CD14-positive monocyte (primary cell): Measurements from ENCODE around the gene PI4KB. TPM values are rescaled to one million over a fixed set of nuclear protein-coding genes. Genes with fewer than 3 reads are reported as not detected.

Experiments
- DNase-seq, 3 donors: peaks; one replicate each; pipeline ENCODE4 v3.0.0-alpha.2; 2011 to 2022
- H2AFZ ChIP-seq: 2 replicates; pipeline ENCODE4 v1.6.0; 2012; ENCODE audit warnings: mild to moderate bottlenecking, low read depth, low read length, inconsistent platforms; ENCODE audit not compliant: insufficient read depth, poor library complexity, severe bottlenecking
- H3K27ac ChIP-seq, 2 donors: 1 replicate in 1 of 2; 2 replicates in 1 of 2; pipeline ENCODE4 v1.5.1; 2012 to 2013; ENCODE audit warnings: low read length in 2 of 2, control low read depth in 1 of 2, inconsistent platforms in 1 of 2, low read depth in 1 of 2, mild to moderate bottlenecking in 1 of 2
- H3K27me3 ChIP-seq, 2 donors: one replicate each; pipeline versions ENCODE4 v1.6.0 to v1.6.1; 2011 to 2013; ENCODE audit warnings: low read length in 2 of 2; ENCODE audit not compliant: control insufficient read depth in 2 of 2, insufficient read depth in 2 of 2
- H3K36me3 ChIP-seq, 2 donors: replicated peaks in 1 of 2; 1 replicate in 1 of 2; 2 replicates in 1 of 2; pipeline versions ENCODE4 v1.5.1 to v1.6.1; 2012 to 2013; ENCODE audit warnings: low read length in 2 of 2, control low read depth in 1 of 2, inconsistent platforms in 1 of 2, mild to moderate bottlenecking in 1 of 2; ENCODE audit not compliant: insufficient read depth in 2 of 2, control insufficient read depth in 1 of 2
- H3K4me1 ChIP-seq, 2 donors: 1 replicate in 1 of 2; 2 replicates in 1 of 2; pipeline versions ENCODE4 v1.5.1 to v1.6.1; 2012 to 2013; ENCODE audit warnings: low read length in 2 of 2, control low read depth in 1 of 2, inconsistent platforms in 1 of 2, mild to moderate bottlenecking in 1 of 2, moderate library complexity in 1 of 2; ENCODE audit not compliant: insufficient read depth in 2 of 2, control insufficient read depth in 1 of 2
- H3K4me2 ChIP-seq: replicated peaks from 2 replicates; pipeline ENCODE3; 2012; ENCODE audit warnings: low read length, moderate library complexity, mild to moderate bottlenecking; ENCODE audit not compliant: poor library complexity, severe bottlenecking; ENCODE audit errors: extremely low read depth
- H3K4me3 ChIP-seq, 3 experiments: fragments of 200-600 bp in 1 of 3; sonication (generic) in 1 of 3; replicated peaks in 1 of 3; 1 replicate in 2 of 3; 2 replicates in 1 of 3; pipeline ENCODE4 v1.5.1; 2011 to 2013; ENCODE audit warnings: low read length in 3 of 3, mild to moderate bottlenecking in 3 of 3, control low read depth in 2 of 3, low read depth in 2 of 3, inconsistent platforms in 1 of 3, moderate library complexity in 1 of 3
- H3K79me2 ChIP-seq: 2 replicates; pipeline ENCODE4 v1.6.0; 2012; ENCODE audit warnings: mild to moderate bottlenecking, control low read depth, inconsistent platforms, low read length, moderate library complexity; ENCODE audit not compliant: insufficient read depth
- H3K9ac ChIP-seq: 2 replicates; pipeline ENCODE4 v1.6.0; 2017; ENCODE audit warnings: low read length, mild to moderate bottlenecking; ENCODE audit not compliant: insufficient read depth, poor library complexity, severe bottlenecking
- H3K9me3 ChIP-seq, 2 donors: replicated peaks in 1 of 2; 1 replicate in 1 of 2; 2 replicates in 1 of 2; pipeline versions ENCODE4 v1.5.1 to v1.6.1; 2012 to 2013; ENCODE audit warnings: low read length in 2 of 2, control low read depth in 1 of 2; ENCODE audit not compliant: control insufficient read depth in 1 of 2, insufficient read depth in 1 of 2
- H4K20me1 ChIP-seq: 2 replicates; pipeline ENCODE4 v1.6.0; 2012; ENCODE audit warnings: mild to moderate bottlenecking, low read length, control low read depth, moderate library complexity; ENCODE audit not compliant: insufficient read depth
- H3K27ac Mint-ChIP-seq, 7 donors: one replicate each; pipeline ENCODE4 v1.8.0; 2020; ENCODE audit warnings: mild to moderate bottlenecking in 7 of 7, mixed read lengths in 7 of 7, moderate library complexity in 6 of 7, inconsistent platforms in 2 of 7
- H3K27me3 Mint-ChIP-seq, 3 donors: one replicate each; pipeline ENCODE4 v1.8.0; 2021 to 2022; ENCODE audit warnings: low read depth in 3 of 3, mild to moderate bottlenecking in 3 of 3, mixed read lengths in 3 of 3, moderate library complexity in 3 of 3, inconsistent platforms in 1 of 3
- H3K36me3 Mint-ChIP-seq, 2 donors: one replicate each; pipeline ENCODE4 v1.8.0; 2020; ENCODE audit warnings: mixed read lengths in 2 of 2, inconsistent platforms in 1 of 2, mild to moderate bottlenecking in 1 of 2
- H3K4me1 Mint-ChIP-seq: one replicate; pipeline ENCODE4 v1.8.0; 2020; ENCODE audit warnings: mild to moderate bottlenecking, mixed read lengths
- H3K4me3 Mint-ChIP-seq, 2 donors: one replicate each; pipeline ENCODE4 v1.8.0; 2020; ENCODE audit warnings: mild to moderate bottlenecking in 2 of 2, mixed read lengths in 2 of 2, moderate library complexity in 1 of 2
- H3K9me3 Mint-ChIP-seq, 7 donors: one replicate each; pipeline ENCODE4 v1.8.0; 2020 to 2022; ENCODE audit warnings: mixed read lengths in 7 of 7, mild to moderate bottlenecking in 6 of 7, moderate library complexity in 6 of 7, inconsistent platforms in 2 of 7
- CTCF ChIP-seq: fragments of 200-600 bp; IDR thresholded peaks from one replicate; pipeline ENCODE4 v1.8.0; 2022; ENCODE audit warnings: antibody characterized with exemption, mild to moderate bottlenecking
- WGBS: methylation state at CpG from one replicate; pipeline ENCODE4 v1.1.5; 2013; ENCODE audit warnings: missing lambda C conversion rate; ENCODE audit not compliant: insufficient coverage; 5-methylcytosine and 5-hydroxymethylcytosine counted together
- intact Hi-C, 2 donors: fragments of 100-400 bp; cut with micrococcal nuclease; formaldehyde crosslinking; loops; one replicate each; pipeline versions ENCODE4 v1.15.0 to v1.15.1; 2023
- polyA plus RNA-seq, 3 donors: library from polyadenylated mRNA; depleted of rRNA in 1 of 3; unstranded in 2 of 3; stranded (reverse) in 1 of 3; fragments of 300-500 nt in 2 of 3; fragments of >200 nt in 1 of 3; fragmentation: Illumina TruSeq in 2 of 3; gene quantifications; 1 replicate in 2 of 3; 2 replicates in 1 of 3; pipeline ENCODE4 v1.2.3, GENCODE V29; 2012 to 2021

PI4KB gene
- polyA plus RNA-seq, 3 donors = 37.8 to 148 (median 50.3) TPM

DNA sequence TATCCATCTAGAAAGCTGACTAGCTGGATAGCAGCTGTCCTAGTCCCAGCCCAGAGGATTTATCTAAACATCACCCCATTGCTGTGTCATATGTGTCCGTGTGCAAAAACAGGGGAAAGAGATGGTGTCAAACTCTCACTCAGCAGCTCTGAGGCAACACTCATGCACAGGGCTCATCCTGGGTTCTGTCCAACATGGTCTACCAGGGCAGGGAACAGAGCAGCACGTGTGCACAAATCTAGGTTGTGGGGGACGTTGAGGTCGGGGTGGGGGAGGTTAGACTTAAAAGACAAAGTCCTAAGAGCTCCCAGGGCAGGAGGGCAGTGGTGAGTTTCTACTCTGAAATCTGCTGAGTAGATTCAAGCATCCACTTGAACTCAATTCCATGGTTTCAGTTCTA is 16.2 kb downstream of the PI4KB start:
- TF ChIP-seq CTCF = no peak
- Mint-ChIP-seq H3K27ac (peak overlapping the region; percentile 88 to 99 (median 97)), H3K9me3 (peaks cover 0 to 5% (median 0%) of the 10 kb centered on the region in 7 donors), H3K36me3 (peaks cover 90 to 96% of the 10 kb centered on the region in 2 donors), H3K4me1 (peaks cover 24% of the 10 kb centered on the region), H3K27me3 (peaks cover 0 to 2% (median 0%) of the 10 kb centered on the region in 3 donors), H3K4me3 (peak overlapping the region in 1 of 2 donors; percentile 31)
- Histone ChIP-seq H3K36me3 (peaks cover 97 to 98% of the 10 kb centered on the region in 2 donors), H3K4me3 (no peak overlapping the region), H3K9ac (peak overlapping the region; percentile 58), H4K20me1 (peaks cover 78% of the 10 kb centered on the region), H3K79me2 (peaks cover 66% of the 10 kb centered on the region), H3K27me3 (no peaks in the 10 kb centered on the region), H2AFZ (no peak overlapping the region), H3K4me2 (no peak overlapping the region), H3K27ac (peak overlapping the region; percentile 50 to 93), H3K9me3 (no peaks in the 10 kb centered on the region), H3K4me1 (peaks cover 18% of the 10 kb centered on the region in 2 donors)
- peak in 1 of 3 donors; percentile 13 for DNase-seq
- WGBS = 100% methylated on average over 1 of the region's 4 CpGs
- intact Hi-C loops = loop anchor here in 1 of 2 donors (2.0 kb wide), 1 partner anchor 16 kb away; the partner anchor contains the start of gene PI4KB

GRCh38 chr1:151309811-151310323 is 17.3 kb downstream of the PI4KB start:
- Histone ChIP-seq H3K4me2 (no peak overlapping the region), H3K4me1 (peaks cover 18% of the 10 kb centered on the region in 2 donors)
- peaks cover 90 to 96% of the 10 kb centered on the region in 2 donors for H3K36me3 Mint-ChIP-seq

More at GRCh38 chr1:151309811-151310323, 17.3 kb downstream of the PI4KB start:
- H3K9me3 ChIP-seq = no peaks in the 10 kb centered on the region
- H3K4me1 Mint-ChIP-seq = peaks cover 24% of the 10 kb centered on the region
- H3K36me3 ChIP-seq = peaks cover 97 to 98% of the 10 kb centered on the region in 2 donors
- H2AFZ ChIP-seq = no peak overlapping the region
- TF ChIP-seq CTCF = no peak
- H3K9me3 Mint-ChIP-seq = peaks cover 0 to 2% (median 0%) of the 10 kb centered on the region in 7 donors
- H3K27me3 Mint-ChIP-seq = peaks cover 0 to 2% (median 0%) of the 10 kb centered on the region in 3 donors
- H3K27ac ChIP-seq = peak overlapping the region in 1 of 2 donors; percentile 93
- DNase-seq = no peak
- intact Hi-C loops = loop anchor here in 1 of 2 donors (2.0 kb wide), 1 partner anchor 17 kb away; the partner anchor contains the start of gene PI4KB
- H4K20me1 ChIP-seq = peaks cover 67% of the 10 kb centered on the region
- no peak overlapping the region for H3K4me3 Mint-ChIP-seq
- peaks cover 57% of the 10 kb centered on the region for H3K79me2 ChIP-seq
- H3K9ac ChIP-seq = no peak overlapping the region
- peak overlapping the region in 5 of 7 donors; percentile 65 to 98 (median 88) for H3K27ac Mint-ChIP-seq
- H3K4me3 ChIP-seq = no peak overlapping the region
- H3K27me3 ChIP-seq = no peaks in the 10 kb centered on the region
- 93% methylated on average over 5 of the region's 7 CpGs for WGBS
